Astrocyte (in vitro differentiated cells and primary cell): ENCODE results near the gene CNFN.

Experiments used
- EZH2 ChIP-seq: IDR thresholded peaks from 2 replicates; pipeline ENCODE4 v1.6.1; 2012; ENCODE audit warnings: mild to moderate bottlenecking, low read length, inconsistent platforms; ENCODE audit not compliant: insufficient read depth
- TF ChIP-seq, protein P1 (sequence below): IDR thresholded peaks from 2 replicates; pipeline ENCODE4 v1.5.1; 2011; ENCODE audit warnings: low read depth, mild to moderate bottlenecking, inconsistent platforms, low read length, moderate library complexity; ENCODE audit not compliant: insufficient read depth

DNA sequence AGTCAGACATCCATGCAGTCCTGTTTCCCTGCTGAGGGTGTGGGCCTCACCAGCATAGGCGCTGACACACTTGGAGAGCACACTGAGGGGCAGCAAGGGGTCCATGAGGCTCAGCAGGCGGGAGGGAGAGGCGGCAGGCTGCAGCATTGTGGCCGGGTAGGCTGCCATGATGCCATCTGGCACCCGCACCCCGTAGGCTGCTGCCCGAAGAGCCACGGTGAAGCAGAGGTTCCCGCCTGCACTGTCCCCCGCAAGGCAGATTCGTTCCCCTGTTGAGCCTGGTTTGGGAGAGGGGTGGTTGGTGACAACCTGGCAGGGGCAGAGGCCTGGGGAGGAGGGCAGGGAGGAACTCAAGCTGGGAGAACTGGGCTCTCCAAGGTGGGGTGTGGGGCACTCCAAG is 16.0 kb upstream of the CNFN start:
- TF ChIP-seq, protein P1, sequence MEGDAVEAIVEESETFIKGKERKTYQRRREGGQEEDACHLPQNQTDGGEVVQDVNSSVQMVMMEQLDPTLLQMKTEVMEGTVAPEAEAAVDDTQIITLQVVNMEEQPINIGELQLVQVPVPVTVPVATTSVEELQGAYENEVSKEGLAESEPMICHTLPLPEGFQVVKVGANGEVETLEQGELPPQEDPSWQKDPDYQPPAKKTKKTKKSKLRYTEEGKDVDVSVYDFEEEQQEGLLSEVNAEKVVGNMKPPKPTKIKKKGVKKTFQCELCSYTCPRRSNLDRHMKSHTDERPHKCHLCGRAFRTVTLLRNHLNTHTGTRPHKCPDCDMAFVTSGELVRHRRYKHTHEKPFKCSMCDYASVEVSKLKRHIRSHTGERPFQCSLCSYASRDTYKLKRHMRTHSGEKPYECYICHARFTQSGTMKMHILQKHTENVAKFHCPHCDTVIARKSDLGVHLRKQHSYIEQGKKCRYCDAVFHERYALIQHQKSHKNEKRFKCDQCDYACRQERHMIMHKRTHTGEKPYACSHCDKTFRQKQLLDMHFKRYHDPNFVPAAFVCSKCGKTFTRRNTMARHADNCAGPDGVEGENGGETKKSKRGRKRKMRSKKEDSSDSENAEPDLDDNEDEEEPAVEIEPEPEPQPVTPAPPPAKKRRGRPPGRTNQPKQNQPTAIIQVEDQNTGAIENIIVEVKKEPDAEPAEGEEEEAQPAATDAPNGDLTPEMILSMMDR, result no peak
- no peak for TF ChIP-seq EZH2
